Osteocyte (in vitro differentiated cells): ENCODE results near the gene MRNIP. TPM values are rescaled to one million over a fixed set of nuclear protein-coding genes. Genes with fewer than 3 reads are reported as not detected.

ENCODE experiments used
- DNase-seq: peaks from one replicate; pipeline ENCODE4 v3.0.0; 2021; ENCODE audit warnings: mixed read lengths; ENCODE audit not compliant: unreplicated experiment; ENCODE audit errors: extremely low spot score
- H3K27ac Mint-ChIP-seq: one replicate; pipeline ENCODE4 v1.8.0; 2021; ENCODE audit warnings: mild to moderate bottlenecking, mixed read lengths; ENCODE audit not compliant: unreplicated experiment
- H3K27me3 Mint-ChIP-seq: one replicate; pipeline ENCODE4 v1.8.0; 2021; ENCODE audit warnings: mixed read lengths; ENCODE audit not compliant: unreplicated experiment
- H3K36me3 Mint-ChIP-seq: one replicate; pipeline ENCODE4 v1.8.0; 2021; ENCODE audit warnings: mixed read lengths; ENCODE audit not compliant: unreplicated experiment
- H3K4me1 Mint-ChIP-seq: one replicate; pipeline ENCODE4 v1.8.0; 2021; ENCODE audit warnings: mixed read lengths; ENCODE audit not compliant: unreplicated experiment
- H3K4me3 Mint-ChIP-seq: one replicate; pipeline ENCODE4 v1.8.0; 2021; ENCODE audit warnings: mild to moderate bottlenecking, moderate library complexity, mixed read lengths; ENCODE audit not compliant: unreplicated experiment
- H3K9me3 Mint-ChIP-seq: one replicate; pipeline ENCODE4 v1.8.0; 2021; ENCODE audit warnings: mixed read lengths; ENCODE audit not compliant: unreplicated experiment
- CTCF ChIP-seq: fragments of 200-600 bp; sonication (generic); IDR thresholded peaks from 2 replicates; pipeline ENCODE4 v1.5.0; 2021; ENCODE audit warnings: antibody characterized with exemption, mild to moderate bottlenecking, moderate library complexity
- total RNA-seq: library from RNA; stranded (reverse); gene quantifications from 2 replicates; pipeline ENCODE4 v1.2.1, GENCODE V29; 2021

The MRNIP gene
- total RNA-seq, 1 donor from 2014 or later: 25.8 TPM

- H3K4me3 Mint-ChIP-seq: no peak overlapping the region
- peaks cover 17% of the 10 kb centered on the region for H3K36me3 Mint-ChIP-seq
- DNase-seq: no peak
- H3K27ac Mint-ChIP-seq: no peak overlapping the region
- H3K9me3 Mint-ChIP-seq: no peaks in the 10 kb centered on the region
- no peak for TF ChIP-seq CTCF
- H3K27me3 Mint-ChIP-seq: no peaks in the 10 kb centered on the region
- peaks cover 11% of the 10 kb centered on the region for H3K4me1 Mint-ChIP-seq
Measured at GRCh38 chr5:179863449-179864085, 5.0 kb upstream of the MRNIP start.

- no peaks in the 10 kb centered on the region for H3K9me3 Mint-ChIP-seq
- H3K4me1 Mint-ChIP-seq: peaks cover 14% of the 10 kb centered on the region
- DNase-seq: no peak
- no peaks in the 10 kb centered on the region for H3K27me3 Mint-ChIP-seq
- no peak overlapping the region for H3K4me3 Mint-ChIP-seq
- H3K36me3 Mint-ChIP-seq: peaks cover 13% of the 10 kb centered on the region
- no peak overlapping the region for H3K27ac Mint-ChIP-seq
- TF ChIP-seq CTCF: no peak
Measured at GRCh38 chr5:179862891-179863290, 4.3 kb upstream of the MRNIP start.

- Mint-ChIP-seq H3K4me1 (peaks cover 19% of the 10 kb centered on the region), H3K4me3 (no peak overlapping the region)
Measured at GRCh38 chr5:179862296-179862695, 3.7 kb upstream of the MRNIP start.

GRCh38 chr5:179860301-179860700 lies 1.7 kb upstream of the MRNIP start:
- no peaks in the 10 kb centered on the region for H3K27me3 Mint-ChIP-seq
- H3K4me1 Mint-ChIP-seq: peaks cover 20% of the 10 kb centered on the region
- DNase-seq: no peak
- H3K4me3 Mint-ChIP-seq: peak overlapping the region; percentile 96
- no peaks in the 10 kb centered on the region for H3K9me3 Mint-ChIP-seq
- peaks cover 13% of the 10 kb centered on the region for H3K36me3 Mint-ChIP-seq
- H3K27ac Mint-ChIP-seq: peak overlapping the region; percentile 56
- no peak for TF ChIP-seq CTCF

More at GRCh38 chr5:179862296-179862695, 3.7 kb upstream of the MRNIP start:
- Mint-ChIP-seq H3K9me3 (no peaks in the 10 kb centered on the region), H3K27me3 (no peaks in the 10 kb centered on the region), H3K36me3 (peaks cover 13% of the 10 kb centered on the region), H3K27ac (no peak overlapping the region)
- DNase-seq: no peak
- no peak for TF ChIP-seq CTCF

- Mint-ChIP-seq H3K36me3 (peaks cover 6% of the 10 kb centered on the region), H3K9me3 (no peaks in the 10 kb centered on the region), H3K4me1 (peaks cover 23% of the 10 kb centered on the region), H3K27ac (peak overlapping the region; percentile 92), H3K4me3 (peak overlapping the region; percentile 96), H3K27me3 (no peaks in the 10 kb centered on the region)
- DNase-seq: no peak
- no peak for TF ChIP-seq CTCF
Measured at GRCh38 chr5:179858241-179858585, 404 bp downstream of the MRNIP start.
